ENCODE measurements around the gene CCT6A.
"Not testable (repeated sequence)": the region's sequence is repeated elsewhere in the genome, so short reads cannot be mapped to it uniquely, and the experiment has no call there.

Gene CCT6A

GRCh38 chr7:56098187-56099008, 46.8 kb downstream of the CCT6A start:
- not testable (repeated sequence) for DNase-seq (ENCODE audit: low read depth)

DNA sequence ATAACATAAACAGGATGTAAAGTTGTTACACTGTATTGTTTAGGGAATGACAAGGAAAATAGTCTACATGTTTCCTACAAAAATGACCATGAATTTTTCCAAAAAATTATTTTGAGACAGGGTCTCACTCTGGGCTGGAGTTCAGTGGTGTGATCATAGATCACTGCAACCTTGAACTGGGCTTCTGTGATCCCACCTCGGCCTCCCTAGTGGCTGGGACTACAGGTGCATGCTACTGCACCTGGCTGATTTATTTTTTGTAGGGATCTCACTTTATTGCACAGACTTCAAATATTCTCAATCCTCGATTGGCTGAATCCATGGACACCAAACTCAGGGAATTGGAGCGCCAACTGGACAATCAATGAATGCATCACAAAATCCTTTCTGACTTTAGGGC, 48.1 kb downstream of the CCT6A start:
- DNase-seq (ENCODE audit: low read depth): no peak

GRCh38 chr7:56104138-56104537, 52.6 kb downstream of the CCT6A start:
- DNase-seq (ENCODE audit: low read depth): not testable (repeated sequence)

DNA sequence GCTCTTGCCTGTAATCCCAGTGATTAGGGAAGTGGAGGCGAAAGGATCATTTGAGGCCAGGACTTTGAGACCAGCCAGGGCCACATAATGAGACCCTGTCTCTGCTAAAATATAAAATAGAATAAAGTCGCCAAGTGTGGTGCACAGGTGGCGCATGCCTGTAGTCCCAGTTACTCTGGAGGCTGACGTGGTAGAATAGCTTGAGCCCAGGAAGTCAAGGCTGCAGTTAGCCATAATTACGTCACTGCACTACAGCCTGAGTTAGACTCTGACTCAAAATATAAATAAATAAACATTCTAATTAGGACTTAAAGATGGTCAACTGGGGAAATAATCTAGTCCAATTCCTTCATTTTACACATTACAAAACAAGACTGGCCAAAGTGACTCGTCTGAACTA, 53.9 kb downstream of the CCT6A start:
- no peak for DNase-seq (ENCODE audit: low read depth)

DNA sequence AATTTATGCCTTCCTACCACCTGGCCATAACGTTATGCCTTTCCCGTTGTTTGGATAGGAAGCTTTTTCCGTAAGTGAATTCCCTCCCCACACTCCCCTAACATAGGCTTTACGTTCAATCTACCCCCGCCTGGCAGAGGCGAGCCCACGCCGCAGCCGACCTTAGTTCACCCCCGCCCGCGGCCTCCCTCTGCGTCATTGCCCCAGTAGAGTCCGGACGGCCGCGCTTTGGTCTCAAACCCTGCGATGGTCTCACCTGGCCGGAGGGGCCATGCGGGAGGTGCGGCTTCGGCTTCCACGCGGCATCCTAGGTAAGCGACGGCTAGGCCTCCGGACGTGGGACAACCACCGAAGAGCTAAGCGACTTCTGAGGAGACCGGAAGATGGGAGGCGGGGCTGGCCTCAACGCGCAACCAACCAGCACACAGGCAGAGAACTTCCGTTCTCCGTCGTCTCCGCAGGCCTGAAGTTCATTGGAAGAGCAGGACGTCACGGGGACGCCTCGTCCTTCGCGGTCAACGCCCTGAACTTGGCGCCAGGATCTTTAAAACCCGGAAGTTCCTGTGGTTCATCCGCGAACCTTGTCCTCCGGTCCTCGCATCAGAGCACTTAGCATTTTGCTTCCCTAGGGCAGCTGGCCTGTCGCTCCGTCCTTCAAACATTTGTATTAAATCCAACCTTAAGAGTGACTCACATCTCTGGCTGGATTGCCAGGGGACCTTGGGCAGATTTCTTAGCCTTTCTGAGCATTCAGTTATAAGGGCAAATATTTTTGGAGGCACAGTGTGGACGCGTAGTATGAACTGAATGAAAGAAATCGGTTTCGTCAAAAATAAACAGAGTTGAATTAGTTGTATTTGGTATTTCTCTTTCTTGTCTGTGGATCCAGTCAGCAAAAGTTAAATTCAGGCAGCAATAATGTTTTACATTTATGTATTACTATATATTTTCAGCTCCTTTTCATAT, 54.8 kb downstream of the CCT6A start, which contains the start of gene CHCHD2:
Gene CHCHD2 (minus strand): TSS at position 369 of the 966 bp plus-strand sequence. CDS start 63 bp downstream, at position 306.
- peak; percentile 90 for DNase-seq (ENCODE audit: low read depth)

DNA sequence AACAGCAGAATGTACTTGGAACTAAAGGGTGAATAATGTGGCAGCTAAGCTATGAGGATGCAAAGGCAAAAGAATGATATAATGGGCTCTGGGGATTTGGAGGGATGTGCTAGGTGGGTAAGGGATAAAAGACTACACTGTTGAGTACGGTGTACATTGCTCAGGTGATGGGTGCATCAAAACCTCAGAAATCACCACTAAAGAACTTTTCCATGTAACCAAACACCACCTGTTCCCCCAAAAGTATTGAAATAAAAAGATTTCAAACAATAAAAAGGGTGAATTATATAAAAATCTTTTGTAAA, 56.3 kb downstream of the CCT6A start:
- DNase-seq (ENCODE audit: low read depth): no peak

DNA sequence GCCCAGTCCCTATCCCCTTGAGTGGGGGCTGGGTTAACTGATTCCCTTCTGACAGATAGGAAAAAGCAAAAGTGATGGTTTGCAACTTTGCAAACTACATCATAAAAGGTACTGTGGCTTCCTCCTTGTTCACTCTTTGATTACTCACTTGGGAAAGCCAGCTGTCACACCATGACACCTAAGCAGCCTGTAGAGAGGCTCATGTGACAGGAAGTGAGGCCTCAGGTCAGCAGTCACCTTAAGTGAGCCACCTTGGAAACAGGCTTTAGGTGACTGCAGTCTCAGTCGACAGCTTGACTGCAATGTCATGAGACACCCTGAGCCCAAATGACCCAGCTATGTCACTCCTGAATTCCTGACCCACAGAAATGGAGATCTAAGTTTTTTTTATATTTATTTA, 59.0 kb downstream of the CCT6A start:
- no peak for DNase-seq (ENCODE audit: low read depth)

DNA sequence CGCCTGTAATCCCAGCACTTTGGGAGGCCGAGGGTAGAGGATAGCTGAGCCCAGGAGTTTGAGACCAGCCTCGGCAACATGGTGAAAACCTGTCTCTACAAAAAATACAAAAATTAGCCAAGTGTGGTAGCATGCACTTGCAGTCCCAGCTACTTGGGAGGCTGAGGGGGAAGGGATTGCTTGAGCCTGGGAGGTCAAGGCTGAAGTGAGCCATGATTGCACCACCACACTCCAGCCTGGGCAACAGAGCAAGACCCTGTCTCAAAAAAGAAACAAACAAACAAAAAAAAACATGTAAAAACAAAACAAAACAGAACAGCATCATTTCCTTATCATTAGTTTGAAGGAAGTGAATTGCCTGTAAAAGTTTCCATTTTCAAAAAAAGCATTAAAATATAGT, 60.7 kb downstream of the CCT6A start:
- DNase-seq (ENCODE audit: low read depth): not testable (repeated sequence)

Measured in activated T-helper 9 cell treated with anti-CD3 and anti-CD28 coated beads, Interleukin-2, amount 50 U/mL, for 16 hours (primary cell).